ENCODE measurements around the gene KRT73. TPM values are rescaled to one million over a fixed set of nuclear protein-coding genes. Genes with fewer than 3 reads are reported as not detected.

KRT73 gene
- total RNA-seq, 1 donor from 2014 or later = not detected

DNA sequence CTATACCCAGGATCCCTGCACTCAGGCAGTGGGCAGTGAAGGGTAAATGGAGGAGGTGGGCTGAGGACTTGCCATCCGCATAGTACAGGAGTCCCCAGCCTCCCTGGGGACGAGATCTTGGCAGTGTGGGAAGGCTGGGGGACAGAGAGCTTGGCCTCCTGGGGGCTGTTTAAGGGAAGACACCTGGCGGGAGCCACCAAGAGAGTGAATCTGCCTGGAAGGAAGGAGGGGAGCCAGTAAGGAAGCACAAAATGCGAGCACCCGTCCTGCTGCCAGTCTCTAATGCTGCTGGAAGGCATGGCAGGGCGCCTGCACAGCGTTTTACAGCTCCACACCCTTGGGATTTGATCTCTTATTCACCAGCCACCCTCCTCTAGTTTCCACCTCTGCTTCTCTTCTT lies 41.0 kb upstream of the KRT73 start:
- Mint-ChIP-seq H3K4me1 (ENCODE audit: low read depth) (no peaks in the 10 kb centered on the region), H3K4me3 (ENCODE audit: unreplicated experiment) (no peak overlapping the region), H3K27ac (ENCODE audit: unreplicated experiment) (no peak overlapping the region), H3K27me3 (ENCODE audit: low read depth) (peaks cover 78% of the 10 kb centered on the region), H3K9me3 (ENCODE audit: low read depth) (no peaks in the 10 kb centered on the region), H3K36me3 (ENCODE audit: low read depth) (no peaks in the 10 kb centered on the region)
- TF ChIP-seq, protein P1, sequence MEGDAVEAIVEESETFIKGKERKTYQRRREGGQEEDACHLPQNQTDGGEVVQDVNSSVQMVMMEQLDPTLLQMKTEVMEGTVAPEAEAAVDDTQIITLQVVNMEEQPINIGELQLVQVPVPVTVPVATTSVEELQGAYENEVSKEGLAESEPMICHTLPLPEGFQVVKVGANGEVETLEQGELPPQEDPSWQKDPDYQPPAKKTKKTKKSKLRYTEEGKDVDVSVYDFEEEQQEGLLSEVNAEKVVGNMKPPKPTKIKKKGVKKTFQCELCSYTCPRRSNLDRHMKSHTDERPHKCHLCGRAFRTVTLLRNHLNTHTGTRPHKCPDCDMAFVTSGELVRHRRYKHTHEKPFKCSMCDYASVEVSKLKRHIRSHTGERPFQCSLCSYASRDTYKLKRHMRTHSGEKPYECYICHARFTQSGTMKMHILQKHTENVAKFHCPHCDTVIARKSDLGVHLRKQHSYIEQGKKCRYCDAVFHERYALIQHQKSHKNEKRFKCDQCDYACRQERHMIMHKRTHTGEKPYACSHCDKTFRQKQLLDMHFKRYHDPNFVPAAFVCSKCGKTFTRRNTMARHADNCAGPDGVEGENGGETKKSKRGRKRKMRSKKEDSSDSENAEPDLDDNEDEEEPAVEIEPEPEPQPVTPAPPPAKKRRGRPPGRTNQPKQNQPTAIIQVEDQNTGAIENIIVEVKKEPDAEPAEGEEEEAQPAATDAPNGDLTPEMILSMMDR (IDR thresholded peaks at IDR 0.05) = no peak
- DNase-seq (ENCODE audit: low spot score) = no peak

DNA sequence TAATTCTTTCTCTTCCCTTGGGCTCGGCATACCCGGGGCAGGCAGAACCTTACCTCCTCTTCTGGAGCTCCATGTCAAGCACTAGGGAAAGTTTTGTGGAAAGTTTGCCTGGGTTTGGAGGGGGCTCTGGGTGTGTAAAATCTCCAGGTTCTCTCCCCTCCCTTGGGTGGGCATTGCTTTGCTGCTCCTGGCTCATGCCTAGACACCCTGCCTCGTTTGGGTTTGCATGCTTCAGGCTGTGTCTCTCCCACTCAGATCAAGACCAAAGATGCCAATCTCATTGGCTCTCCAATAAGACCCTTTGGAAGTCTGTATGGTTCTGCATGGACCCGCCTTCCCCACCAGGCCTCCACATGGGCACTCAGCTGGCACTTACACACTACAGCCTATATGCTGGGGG lies 39.8 kb upstream of the KRT73 start:
- no peaks in the 10 kb centered on the region for H3K36me3 Mint-ChIP-seq (ENCODE audit: low read depth)
- H3K27ac Mint-ChIP-seq (ENCODE audit: unreplicated experiment) = no peak overlapping the region
- DNase-seq (ENCODE audit: low spot score) = no peak
- no peaks in the 10 kb centered on the region for H3K9me3 Mint-ChIP-seq (ENCODE audit: low read depth)
- TF ChIP-seq, protein P1 (IDR thresholded peaks at IDR 0.05) = no peak
- H3K4me3 Mint-ChIP-seq (ENCODE audit: unreplicated experiment) = no peak overlapping the region
- peaks cover 78% of the 10 kb centered on the region for H3K27me3 Mint-ChIP-seq (ENCODE audit: low read depth)
- no peaks in the 10 kb centered on the region for H3K4me1 Mint-ChIP-seq (ENCODE audit: low read depth)

DNA sequence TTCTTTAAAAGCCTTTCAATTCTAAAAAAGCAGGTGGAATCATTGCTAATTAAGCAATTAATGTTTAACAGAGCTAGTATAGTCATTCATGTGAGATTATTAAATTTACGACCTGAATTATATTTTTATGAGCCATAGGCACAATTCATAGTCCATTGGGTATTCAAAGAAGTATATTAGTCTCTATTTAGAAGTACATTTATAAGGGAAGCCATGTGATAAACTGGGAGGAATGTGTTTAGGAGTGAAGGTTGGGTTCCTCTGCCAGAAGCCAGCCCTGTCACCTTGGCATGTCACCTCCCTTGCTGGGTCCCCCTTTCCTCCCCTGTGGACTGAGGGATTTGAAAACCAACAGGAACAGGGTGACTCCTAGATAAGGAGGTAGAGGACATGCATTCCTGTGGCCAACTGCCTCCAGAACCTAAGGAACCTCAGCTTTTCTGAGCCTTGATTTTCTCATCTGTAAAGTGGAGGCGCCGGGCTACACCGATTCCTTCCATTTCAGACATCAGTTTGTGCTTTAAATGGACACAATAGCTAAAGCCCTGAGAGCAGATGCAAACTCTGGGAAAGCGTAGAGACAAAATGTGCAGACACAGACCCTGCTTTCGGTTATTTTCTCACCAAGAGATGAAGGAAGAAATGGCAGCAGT lies 39.0 kb upstream of the KRT73 start:
- Mint-ChIP-seq H3K27ac (ENCODE audit: unreplicated experiment) (no peak overlapping the region), H3K36me3 (ENCODE audit: low read depth) (no peaks in the 10 kb centered on the region), H3K27me3 (ENCODE audit: low read depth) (peaks cover 77% of the 10 kb centered on the region), H3K4me3 (ENCODE audit: unreplicated experiment) (no peak overlapping the region), H3K4me1 (ENCODE audit: low read depth) (no peaks in the 10 kb centered on the region), H3K9me3 (ENCODE audit: low read depth) (no peaks in the 10 kb centered on the region)
- no peak for DNase-seq (ENCODE audit: low spot score)
- TF ChIP-seq, protein P1 (IDR thresholded peaks at IDR 0.05) = no peak

DNA sequence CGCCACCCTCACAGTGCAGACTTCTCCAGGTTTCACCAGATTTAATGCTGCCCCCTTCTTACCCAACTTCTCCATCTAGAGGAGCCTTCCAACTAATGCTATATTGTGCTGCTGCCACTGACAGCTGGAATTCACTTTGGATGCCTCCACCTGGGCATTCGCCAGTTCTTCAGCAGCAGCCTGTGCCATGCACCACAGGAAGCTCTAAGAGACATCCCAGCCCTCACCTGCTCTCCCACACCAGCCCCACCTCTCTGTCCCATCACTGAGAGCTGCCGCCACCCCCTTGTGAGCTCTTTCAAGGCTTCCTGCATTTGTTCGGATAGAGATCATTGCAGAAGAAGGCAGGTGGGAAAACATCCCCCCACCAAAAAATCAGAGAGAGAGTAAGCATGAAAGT lies 38.3 kb upstream of the KRT73 start:
- Mint-ChIP-seq H3K4me1 (ENCODE audit: low read depth) (no peaks in the 10 kb centered on the region), H3K36me3 (ENCODE audit: low read depth) (no peaks in the 10 kb centered on the region), H3K27me3 (ENCODE audit: low read depth) (peaks cover 73% of the 10 kb centered on the region), H3K4me3 (ENCODE audit: unreplicated experiment) (no peak overlapping the region), H3K27ac (ENCODE audit: unreplicated experiment) (no peak overlapping the region), H3K9me3 (ENCODE audit: low read depth) (no peaks in the 10 kb centered on the region)
- DNase-seq (ENCODE audit: low spot score) = no peak
- TF ChIP-seq, protein P1 (IDR thresholded peaks at IDR 0.05) = no peak

DNA sequence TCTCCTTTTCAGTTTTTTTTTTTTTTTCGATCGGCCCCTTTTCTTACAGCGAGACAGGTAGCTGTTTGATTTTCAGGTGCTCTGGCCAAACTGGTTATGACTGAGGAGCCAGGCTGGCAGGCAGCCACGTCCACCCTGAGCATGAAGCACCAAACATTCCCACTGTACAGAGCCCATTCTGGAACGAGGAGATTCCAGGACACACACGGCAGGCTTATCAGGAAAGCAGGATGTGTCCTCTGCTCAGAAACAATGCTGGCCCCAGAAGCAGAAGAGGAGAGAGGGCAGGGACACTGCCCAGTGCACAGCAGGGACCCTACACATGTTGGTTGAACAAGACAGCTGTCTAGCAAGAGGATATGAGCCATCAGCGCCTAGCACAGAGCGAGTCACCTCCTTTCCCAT lies 37.4 kb upstream of the KRT73 start:
- Mint-ChIP-seq H3K4me1 (ENCODE audit: low read depth) (no peaks in the 10 kb centered on the region), H3K4me3 (ENCODE audit: unreplicated experiment) (no peak overlapping the region), H3K36me3 (ENCODE audit: low read depth) (no peaks in the 10 kb centered on the region), H3K27me3 (ENCODE audit: low read depth) (peaks cover 69% of the 10 kb centered on the region), H3K9me3 (ENCODE audit: low read depth) (no peaks in the 10 kb centered on the region), H3K27ac (ENCODE audit: unreplicated experiment) (no peak overlapping the region)
- TF ChIP-seq, protein P1 (IDR thresholded peaks at IDR 0.05) = no peak
- no peak for DNase-seq (ENCODE audit: low spot score)
